Fibroblast of the aortic adventitia (primary cell): ENCODE results near the gene NKX3-2. TPM values are rescaled to one million over a fixed set of nuclear protein-coding genes. Genes with fewer than 3 reads are reported as not detected.

Source experiments
- DNase-seq: peaks from one replicate; pipeline ENCODE4 v3.0.0-alpha.2; 2010; ENCODE audit warnings: low read depth
- H3K4me3 ChIP-seq: 2 replicates; pipeline ENCODE4 v1.5.1; 2011; ENCODE audit warnings: low read depth, mild to moderate bottlenecking, control low read depth, low read length, moderate library complexity
- CTCF ChIP-seq: IDR thresholded peaks from 2 replicates; pipeline ENCODE4 v1.5.1; 2011; ENCODE audit warnings: mild to moderate bottlenecking, low read length, control low read depth, inconsistent platforms; ENCODE audit not compliant: insufficient read depth
- total RNA-seq: library from RNA; depleted of rRNA; stranded (reverse); fragments of >200 nt; gene quantifications from 2 replicates; pipeline ENCODE4 v1.2.3, GENCODE V29; 2012; ENCODE audit warnings: low replicate concordance

The NKX3-2 gene
- total RNA-seq, 1 donor, result 0.18 TPM

GRCh38 chr4:13537832-13538177 lies 6.5 kb downstream of the NKX3-2 start:
- TF ChIP-seq CTCF, result no peak
- DNase-seq, result no peak
- H3K4me3 ChIP-seq, result no peak overlapping the region

DNA sequence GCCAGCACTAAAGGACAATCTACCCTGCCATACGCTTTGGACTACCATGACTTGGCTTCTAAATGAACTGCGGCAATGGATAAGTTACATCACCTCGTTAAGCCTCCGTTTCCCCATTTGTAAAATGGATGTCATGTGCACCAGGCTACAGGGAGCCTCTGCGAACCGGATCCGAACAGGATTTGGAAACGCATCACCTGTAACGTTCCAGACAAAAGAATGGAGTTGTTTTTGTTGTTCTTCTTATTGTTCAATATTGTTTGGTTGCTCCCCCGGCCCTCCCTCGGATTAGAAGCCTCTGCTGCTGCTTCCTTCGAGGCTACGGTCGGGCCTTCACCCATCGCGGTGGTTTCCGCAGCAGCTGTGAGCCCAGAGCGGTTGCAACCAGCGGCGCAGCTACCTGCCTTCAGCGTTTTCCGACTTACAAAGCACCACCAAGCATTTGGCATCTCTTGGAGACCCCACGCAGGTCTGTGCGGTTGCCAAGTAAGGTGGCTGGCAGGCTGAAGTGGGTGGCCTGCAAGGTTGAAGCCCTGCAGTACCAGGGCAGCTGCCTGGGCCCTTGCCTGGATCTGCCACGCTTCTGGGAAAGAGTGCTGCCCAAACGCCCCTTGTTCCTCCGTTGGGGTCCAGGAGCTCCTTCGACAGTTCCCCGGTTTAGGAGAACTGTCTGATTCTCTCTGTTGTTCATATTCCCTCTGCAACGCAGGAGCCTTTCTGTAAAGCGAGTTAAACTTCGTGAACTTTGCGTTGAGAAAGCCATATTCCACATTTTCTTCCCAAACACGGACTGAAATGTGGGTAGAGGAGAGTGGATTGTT lies 7.1 kb downstream of the NKX3-2 start:
- TF ChIP-seq CTCF, result no peak
- no peak overlapping the region for H3K4me3 ChIP-seq
- DNase-seq, result no peak

- DNase-seq, result no peak
- no peak for TF ChIP-seq CTCF
- H3K4me3 ChIP-seq, result no peak overlapping the region
Measured at GRCh38 chr4:13536607-13537006, 7.7 kb downstream of the NKX3-2 start.

DNA sequence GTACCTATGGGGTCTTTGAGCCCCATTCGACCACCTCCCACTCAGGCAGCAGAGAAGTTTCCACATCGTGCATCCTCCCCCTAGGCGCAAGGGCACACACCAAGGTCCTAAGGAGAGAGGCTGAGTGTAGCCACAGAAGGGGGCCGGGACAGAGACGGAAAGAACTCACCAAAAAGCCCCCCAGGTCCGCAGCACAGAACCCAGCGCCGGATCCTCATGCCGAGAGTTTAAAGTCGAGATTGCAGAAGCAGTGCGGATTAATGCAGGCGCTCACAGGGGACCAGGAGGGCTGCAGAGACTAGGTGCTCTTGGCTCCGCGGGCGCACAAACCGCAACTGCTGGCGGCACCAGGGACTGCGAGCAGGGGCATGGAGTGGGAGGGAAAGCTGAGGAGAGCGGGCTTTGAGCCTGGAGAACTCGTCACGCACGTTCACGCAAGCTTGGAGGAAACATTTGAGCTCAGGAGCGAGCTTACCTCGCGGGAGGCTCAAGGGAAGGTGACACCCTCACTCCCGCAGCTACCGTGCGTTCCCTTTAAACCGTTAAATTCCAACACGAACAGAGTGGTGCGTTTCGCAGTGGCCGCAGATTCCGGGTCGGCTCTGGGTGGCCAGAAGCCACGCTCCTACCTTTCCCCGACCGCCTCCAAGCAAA lies 8.5 kb downstream of the NKX3-2 start:
- no peak overlapping the region for H3K4me3 ChIP-seq
- TF ChIP-seq CTCF, result no peak
- no peak for DNase-seq

- no peak overlapping the region for H3K4me3 ChIP-seq
- no peak for TF ChIP-seq CTCF
- no peak for DNase-seq
Measured at GRCh38 chr4:13535118-13535517, 9.2 kb downstream of the NKX3-2 start.

DNA sequence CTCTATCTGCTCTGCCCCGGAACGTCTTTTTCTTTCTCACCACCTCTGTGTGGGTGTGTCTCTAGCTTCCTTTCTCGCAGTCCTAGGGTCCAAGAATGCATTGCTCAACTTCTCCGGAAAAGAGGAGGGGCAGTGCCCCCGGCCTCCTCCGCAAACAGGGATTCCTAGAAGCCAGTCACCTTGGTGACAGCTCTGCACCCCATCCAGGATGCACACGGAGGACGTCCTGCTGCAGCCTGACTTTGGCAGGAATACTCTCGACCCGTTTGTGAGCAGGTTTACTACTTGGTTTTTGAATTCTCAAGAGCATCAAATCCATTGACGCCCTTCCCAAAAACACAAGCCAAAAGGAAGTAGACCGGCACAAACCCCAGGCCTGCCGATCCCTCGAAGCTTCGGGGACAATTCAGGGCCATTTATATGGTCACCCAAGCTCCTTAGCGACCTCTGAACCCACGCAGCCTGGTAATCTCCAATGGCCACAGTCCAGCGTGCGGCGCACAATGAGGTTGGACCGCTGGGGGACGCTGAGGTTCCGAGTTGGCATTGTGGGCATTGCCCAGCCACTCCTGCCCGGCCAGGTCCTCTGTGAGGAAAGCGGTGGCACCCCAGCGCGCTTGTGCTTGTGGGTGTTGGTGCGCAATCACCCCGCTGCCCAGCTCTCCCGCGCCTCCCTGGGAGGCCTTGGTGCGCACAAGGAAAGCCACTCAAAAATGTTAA lies 9.8 kb downstream of the NKX3-2 start:
- no peak for TF ChIP-seq CTCF
- H3K4me3 ChIP-seq, result no peak overlapping the region
- DNase-seq, result no peak
